OCI-LY1 (cell line): ENCODE data around the gene FNBP1.

Source experiments
- H2AFZ ChIP-seq: fragments of 200-600 bp; sonication (generic), shearing (Covaris generic); 2 replicates; pipeline ENCODE4 v1.6.0; 2014; ENCODE audit warnings: antibody characterized with exemption, mild to moderate bottlenecking, low read length
- H3F3A ChIP-seq: fragments of 200-600 bp; sonication (generic), shearing (Covaris generic); 2 replicates; pipeline ENCODE4 v1.6.0; 2014; ENCODE audit warnings: mild to moderate bottlenecking, antibody characterized with exemption, low read length, moderate library complexity; ENCODE audit not compliant: insufficient read depth
- H3K27ac ChIP-seq: fragments of 200-600 bp; sonication (generic); 2 replicates; pipeline ENCODE4 v1.5.1; 2014; ENCODE audit warnings: low read length, mixed run types, mild to moderate bottlenecking, low read depth; ENCODE audit not compliant: poor library complexity, severe bottlenecking
- H3K27me3 ChIP-seq: fragments of 200-600 bp; sonication (generic); 2 replicates; pipeline ENCODE4 v1.6.0; 2014; ENCODE audit warnings: antibody characterized with exemption, mild to moderate bottlenecking, low read length, moderate library complexity; ENCODE audit not compliant: insufficient read depth
- H3K36me3 ChIP-seq: fragments of 200-600 bp; sonication (generic); 2 replicates; pipeline ENCODE4 v1.6.1; 2014; ENCODE audit warnings: mild to moderate bottlenecking, antibody characterized with exemption, low read length, moderate library complexity, mixed read lengths; ENCODE audit not compliant: insufficient read depth
- H3K4me1 ChIP-seq: fragments of 200-600 bp; sonication (generic); 2 replicates; pipeline ENCODE4 v1.5.1; 2014; ENCODE audit warnings: mild to moderate bottlenecking, low read length, moderate library complexity; ENCODE audit not compliant: insufficient read depth, severe bottlenecking
- H3K4me2 ChIP-seq: fragments of 200-600 bp; sonication (generic), shearing (Covaris generic); 2 replicates; pipeline ENCODE4 v1.6.1; 2014; ENCODE audit warnings: low read length
- H3K4me3 ChIP-seq: fragments of 200-600 bp; sonication (generic); 2 replicates; pipeline ENCODE4 v1.5.1; 2014; ENCODE audit warnings: low read length, low read depth, mild to moderate bottlenecking, mixed read lengths; ENCODE audit not compliant: poor library complexity, severe bottlenecking
- H3K79me2 ChIP-seq: fragments of 200-600 bp; shearing (Covaris generic); 2 replicates; pipeline ENCODE4 v1.6.1; 2016; ENCODE audit warnings: mixed run types, low read length, mixed read lengths; ENCODE audit not compliant: insufficient read depth
- H3K9ac ChIP-seq: fragments of 200-600 bp; sonication (generic), shearing (Covaris generic); 2 replicates; pipeline ENCODE4 v1.6.1; 2014; ENCODE audit warnings: mild to moderate bottlenecking, low read length, mixed read lengths
- H3K9me2 ChIP-seq: fragments of 200-600 bp; sonication (generic), shearing (Covaris generic); 2 replicates; pipeline ENCODE4 v1.6.1; 2014; ENCODE audit warnings: low read depth, mild to moderate bottlenecking, low read length, mixed read lengths
- H3K9me3 ChIP-seq: fragments of 200-600 bp; shearing (Covaris generic); 2 replicates; pipeline ENCODE4 v1.6.1; 2014; ENCODE audit warnings: low read length, mixed read lengths
- H4K20me1 ChIP-seq: fragments of 200-600 bp; sonication (generic), shearing (Covaris generic); 2 replicates; pipeline ENCODE4 v1.6.0; 2016; ENCODE audit warnings: mild to moderate bottlenecking, low read length; ENCODE audit not compliant: insufficient read depth
- EZH2 ChIP-seq: fragments of 200-600 bp; sonication (generic), shearing (Covaris generic); IDR thresholded peaks from 2 replicates; pipeline ENCODE4 v1.8.0; 2017; ENCODE audit warnings: borderline replicate concordance, mixed run types, mild to moderate bottlenecking, antibody characterized with exemption, low read length, moderate library complexity, mixed read lengths
- TF ChIP-seq, protein P1 (sequence below): fragments of 200-600 bp; sonication (generic), shearing (Covaris generic); IDR thresholded peaks from 2 replicates; pipeline ENCODE4 v1.5.1; 2017; ENCODE audit warnings: mild to moderate bottlenecking, antibody characterized with exemption, low read length, moderate library complexity, mixed read lengths

Gene FNBP1

DNA sequence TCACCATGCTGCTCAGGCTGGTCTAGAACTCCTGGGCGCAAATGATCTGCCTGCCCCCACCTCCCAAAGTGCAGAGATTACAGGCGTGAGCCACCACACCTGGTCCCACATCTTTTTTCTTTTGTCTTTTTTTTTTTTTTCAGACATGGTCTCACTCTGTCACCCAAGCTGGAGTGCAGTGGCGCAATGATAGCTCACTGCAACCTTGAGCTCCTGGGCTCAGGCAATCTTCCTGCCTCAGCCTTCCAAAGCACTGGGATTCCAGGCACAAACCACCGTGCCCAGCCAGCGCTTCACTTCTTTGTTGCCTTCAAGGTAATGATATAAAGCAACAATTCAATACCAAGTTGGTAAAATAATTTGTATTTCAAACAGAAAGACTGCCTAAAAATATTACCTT, 128.9 kb downstream of the FNBP1 start:
- H3K4me3 ChIP-seq, result no peak overlapping the region
- no peak overlapping the region for H3K9ac ChIP-seq
- H3K36me3 ChIP-seq, result no peaks in the 10 kb centered on the region
- H3K4me1 ChIP-seq, result no peaks in the 10 kb centered on the region
- TF ChIP-seq, protein P1, sequence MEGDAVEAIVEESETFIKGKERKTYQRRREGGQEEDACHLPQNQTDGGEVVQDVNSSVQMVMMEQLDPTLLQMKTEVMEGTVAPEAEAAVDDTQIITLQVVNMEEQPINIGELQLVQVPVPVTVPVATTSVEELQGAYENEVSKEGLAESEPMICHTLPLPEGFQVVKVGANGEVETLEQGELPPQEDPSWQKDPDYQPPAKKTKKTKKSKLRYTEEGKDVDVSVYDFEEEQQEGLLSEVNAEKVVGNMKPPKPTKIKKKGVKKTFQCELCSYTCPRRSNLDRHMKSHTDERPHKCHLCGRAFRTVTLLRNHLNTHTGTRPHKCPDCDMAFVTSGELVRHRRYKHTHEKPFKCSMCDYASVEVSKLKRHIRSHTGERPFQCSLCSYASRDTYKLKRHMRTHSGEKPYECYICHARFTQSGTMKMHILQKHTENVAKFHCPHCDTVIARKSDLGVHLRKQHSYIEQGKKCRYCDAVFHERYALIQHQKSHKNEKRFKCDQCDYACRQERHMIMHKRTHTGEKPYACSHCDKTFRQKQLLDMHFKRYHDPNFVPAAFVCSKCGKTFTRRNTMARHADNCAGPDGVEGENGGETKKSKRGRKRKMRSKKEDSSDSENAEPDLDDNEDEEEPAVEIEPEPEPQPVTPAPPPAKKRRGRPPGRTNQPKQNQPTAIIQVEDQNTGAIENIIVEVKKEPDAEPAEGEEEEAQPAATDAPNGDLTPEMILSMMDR, result no peak
- TF ChIP-seq EZH2, result no peak
- H3K79me2 ChIP-seq, result no peaks in the 10 kb centered on the region
- no peaks in the 10 kb centered on the region for H3K27me3 ChIP-seq
- H4K20me1 ChIP-seq, result no peaks in the 10 kb centered on the region
- no peaks in the 10 kb centered on the region for H3F3A ChIP-seq
- H3K4me2 ChIP-seq, result no peak overlapping the region
- no peaks in the 10 kb centered on the region for H3K9me2 ChIP-seq
- H3K9me3 ChIP-seq, result no peaks in the 10 kb centered on the region
- no peak overlapping the region for H2AFZ ChIP-seq
- H3K27ac ChIP-seq, result no peak overlapping the region

DNA sequence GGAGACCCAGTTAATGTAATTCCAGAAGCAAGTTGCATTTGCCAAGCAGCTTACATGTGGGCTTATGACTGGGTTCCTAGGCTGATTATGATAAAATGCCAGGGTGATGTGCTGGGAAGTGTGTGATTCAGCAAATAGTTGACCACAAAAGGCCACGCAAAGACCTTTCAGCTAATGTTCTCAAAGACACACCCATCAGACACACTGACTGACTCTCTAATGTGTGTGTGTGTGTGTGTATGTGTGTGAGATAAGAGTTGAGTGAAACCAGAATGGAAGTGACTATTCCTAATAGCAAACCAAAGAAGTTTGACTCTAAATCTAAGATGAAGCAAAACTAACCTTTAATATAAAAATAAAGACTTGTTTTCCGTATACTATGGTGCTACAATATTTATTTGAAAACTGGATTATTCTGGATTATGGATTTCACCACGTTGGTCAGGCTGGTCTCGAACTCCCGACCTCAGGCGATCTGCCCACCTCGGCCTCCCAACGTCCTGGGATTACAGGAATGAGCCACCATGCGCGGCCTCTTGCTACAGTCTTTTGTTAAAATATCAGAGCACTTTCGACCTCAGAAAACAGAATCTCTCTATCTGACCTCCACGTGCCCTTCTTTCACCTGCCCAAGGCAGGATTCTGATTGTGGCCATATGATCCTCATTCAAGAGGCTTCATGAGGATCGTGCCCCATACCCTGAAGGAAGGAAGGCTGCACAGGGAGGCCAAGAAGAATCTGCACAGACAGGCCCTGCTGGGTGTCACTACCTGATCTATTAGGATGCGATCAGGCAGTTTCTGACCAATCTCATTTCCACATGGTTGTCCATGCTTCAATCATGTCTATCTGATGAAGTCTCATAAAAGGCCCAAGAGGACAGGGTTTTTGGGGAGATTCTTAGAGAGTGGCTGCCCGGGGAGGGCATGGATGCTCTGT, 132.1 kb downstream of the FNBP1 start:
- Histone ChIP-seq H3K9me3 (no peaks in the 10 kb centered on the region), H3K4me2 (no peak overlapping the region), H3K9me2 (no peaks in the 10 kb centered on the region), H4K20me1 (no peaks in the 10 kb centered on the region), H3K4me3 (no peak overlapping the region), H3K79me2 (no peaks in the 10 kb centered on the region), H3K27ac (no peak overlapping the region), H3K27me3 (no peaks in the 10 kb centered on the region), H3F3A (no peaks in the 10 kb centered on the region), H3K9ac (no peak overlapping the region), H2AFZ (no peak overlapping the region), H3K36me3 (no peaks in the 10 kb centered on the region), H3K4me1 (no peaks in the 10 kb centered on the region)
- TF ChIP-seq, protein P1, result no peak
- TF ChIP-seq EZH2, result no peak

- H3K79me2 ChIP-seq, result no peaks in the 10 kb centered on the region
- H3K27ac ChIP-seq, result no peak overlapping the region
- no peak overlapping the region for H3K4me2 ChIP-seq
- no peaks in the 10 kb centered on the region for H3K9me3 ChIP-seq
- H3K9me2 ChIP-seq, result no peaks in the 10 kb centered on the region
- H3K4me1 ChIP-seq, result no peaks in the 10 kb centered on the region
- no peak for TF ChIP-seq EZH2
- TF ChIP-seq, protein P1, result no peak
- H3K9ac ChIP-seq, result no peak overlapping the region
- no peaks in the 10 kb centered on the region for H4K20me1 ChIP-seq
- no peak overlapping the region for H2AFZ ChIP-seq
- H3K27me3 ChIP-seq, result no peaks in the 10 kb centered on the region
- H3K36me3 ChIP-seq, result no peaks in the 10 kb centered on the region
- no peak overlapping the region for H3K4me3 ChIP-seq
- H3F3A ChIP-seq, result no peaks in the 10 kb centered on the region
These were observed 133.1 kb downstream of the FNBP1 start for GRCh38 chr9:129909851-129910250.
